ENCODE results near the gene PCK1. TPM values are rescaled to one million over a fixed set of nuclear protein-coding genes. Genes with fewer than 3 reads are reported as not detected.

PCK1 gene
- total and polyA plus RNA-seq, 9 donors: 0.30 to 133 (median 1.9) TPM

DNA sequence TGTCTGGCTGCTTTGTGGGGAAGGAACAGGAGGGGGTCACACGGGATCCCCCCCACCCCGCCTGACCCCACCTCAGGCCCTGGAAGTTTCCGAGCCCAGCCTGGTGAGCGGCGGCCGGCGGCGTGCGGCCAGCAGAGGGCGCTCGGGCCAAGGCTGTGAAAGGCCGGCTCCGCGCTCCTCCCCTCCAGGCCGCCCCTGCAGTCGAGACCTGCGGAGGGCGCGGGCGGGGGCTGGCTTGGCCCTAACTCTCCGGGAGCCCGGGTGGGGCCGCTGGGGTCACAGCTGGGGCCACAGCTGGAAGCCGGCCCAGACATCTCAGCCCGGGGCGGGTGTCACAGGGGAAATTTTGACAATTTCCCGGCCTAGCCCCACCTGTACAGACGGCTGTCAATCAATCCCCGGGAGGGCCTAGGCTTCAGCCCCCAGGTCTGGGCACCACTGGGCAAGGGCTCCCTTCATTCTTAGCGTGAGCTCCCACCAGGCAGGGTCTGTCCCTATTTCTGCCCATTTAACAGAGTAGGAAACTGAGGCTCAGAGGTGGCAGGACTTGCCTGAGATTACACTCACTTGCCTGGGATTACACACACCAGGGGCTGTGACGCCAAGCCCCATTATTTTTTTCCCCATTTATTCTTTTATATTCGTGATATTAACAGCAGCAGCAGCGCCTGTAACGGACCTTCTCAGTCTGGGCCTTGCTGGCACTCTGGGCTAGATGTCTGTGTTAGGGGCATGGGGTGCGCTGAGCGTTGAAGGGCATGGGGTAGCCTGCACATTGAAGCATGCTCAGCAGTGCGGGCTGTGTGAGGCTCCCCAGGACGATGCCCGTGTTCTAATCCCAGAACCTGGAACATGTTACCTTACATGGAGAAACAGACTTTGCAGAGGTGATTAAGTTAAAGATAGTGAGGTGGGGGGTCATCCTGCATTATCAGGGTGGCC is 36.4 kb downstream of the PCK1 start:
- Histone ChIP-seq H3K36me3 (no peaks in the 10 kb centered on the region), H3K9me3 (no peaks in the 10 kb centered on the region), H3K4me1 (ENCODE audit: insufficient read depth) (peaks cover 2% of the 10 kb centered on the region), H3K27me3 (no peaks in the 10 kb centered on the region), H3K27ac (no peak overlapping the region), H3K4me3 (no peak overlapping the region)
- no peak for TF ChIP-seq POLR2A (IDR thresholded peaks at IDR 0.05)
- TF ChIP-seq, protein P1, sequence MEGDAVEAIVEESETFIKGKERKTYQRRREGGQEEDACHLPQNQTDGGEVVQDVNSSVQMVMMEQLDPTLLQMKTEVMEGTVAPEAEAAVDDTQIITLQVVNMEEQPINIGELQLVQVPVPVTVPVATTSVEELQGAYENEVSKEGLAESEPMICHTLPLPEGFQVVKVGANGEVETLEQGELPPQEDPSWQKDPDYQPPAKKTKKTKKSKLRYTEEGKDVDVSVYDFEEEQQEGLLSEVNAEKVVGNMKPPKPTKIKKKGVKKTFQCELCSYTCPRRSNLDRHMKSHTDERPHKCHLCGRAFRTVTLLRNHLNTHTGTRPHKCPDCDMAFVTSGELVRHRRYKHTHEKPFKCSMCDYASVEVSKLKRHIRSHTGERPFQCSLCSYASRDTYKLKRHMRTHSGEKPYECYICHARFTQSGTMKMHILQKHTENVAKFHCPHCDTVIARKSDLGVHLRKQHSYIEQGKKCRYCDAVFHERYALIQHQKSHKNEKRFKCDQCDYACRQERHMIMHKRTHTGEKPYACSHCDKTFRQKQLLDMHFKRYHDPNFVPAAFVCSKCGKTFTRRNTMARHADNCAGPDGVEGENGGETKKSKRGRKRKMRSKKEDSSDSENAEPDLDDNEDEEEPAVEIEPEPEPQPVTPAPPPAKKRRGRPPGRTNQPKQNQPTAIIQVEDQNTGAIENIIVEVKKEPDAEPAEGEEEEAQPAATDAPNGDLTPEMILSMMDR (IDR thresholded peaks at IDR 0.05): peak; percentile 89 to 95 (median 92)
- DNase-seq: peak; percentile 56 to 85 (median 75)
- intact Hi-C loops (cut with DNase I): loop anchor here (1.0 to 10.0 kb wide), 5 partner anchors 202 to 614 kb away; partner anchors contain the start of gene RBM38 (in 1 of the 4)
- WGBS, 3 donors: 18 to 43% (median 30%) methylated on average over 19 to 39 of the region's 39 CpGs

DNA sequence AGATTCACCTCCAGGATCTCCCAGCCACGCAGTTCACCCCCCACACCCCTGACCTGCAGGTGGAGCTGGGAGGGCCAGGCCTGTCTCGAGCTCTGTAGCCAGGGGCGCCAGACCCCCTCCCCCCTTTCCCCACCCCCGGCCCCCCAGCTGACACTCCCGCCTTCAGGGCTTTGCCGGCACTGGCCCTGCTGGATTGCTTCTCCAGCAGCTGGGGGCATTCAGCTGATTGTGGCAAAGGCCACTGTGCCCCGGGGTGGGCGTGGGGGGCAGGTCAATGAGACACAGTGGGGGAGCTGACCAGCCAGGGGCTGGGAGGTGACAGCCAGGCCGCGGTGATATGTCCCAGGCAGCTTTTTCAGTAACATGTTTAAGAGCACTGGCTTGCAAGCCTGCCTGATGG is 37.1 kb downstream of the PCK1 start:
- Histone ChIP-seq H3K36me3 (no peaks in the 10 kb centered on the region), H3K4me1 (ENCODE audit: insufficient read depth) (peaks cover 2% of the 10 kb centered on the region), H3K4me3 (no peak overlapping the region), H3K9me3 (no peaks in the 10 kb centered on the region), H3K27ac (no peak overlapping the region), H3K27me3 (no peaks in the 10 kb centered on the region)
- TF ChIP-seq POLR2A (IDR thresholded peaks at IDR 0.05) (no peak), EP300 (IDR thresholded peaks at IDR 0.05) (no peak)
- TF ChIP-seq, protein P1 (IDR thresholded peaks at IDR 0.05): no peak
- no peak for DNase-seq
- WGBS, 3 donors: 26 to 44% (median 39%) methylated on average over 4 to 10 of the region's 10 CpGs
- intact Hi-C loops (cut with DNase I): loop anchor here in 2 of 4 donors (10.0 kb wide), 2 partner anchors 203 to 223 kb away; partner anchors contain the start of gene RBM38 (in 1 of the 2)

DNA sequence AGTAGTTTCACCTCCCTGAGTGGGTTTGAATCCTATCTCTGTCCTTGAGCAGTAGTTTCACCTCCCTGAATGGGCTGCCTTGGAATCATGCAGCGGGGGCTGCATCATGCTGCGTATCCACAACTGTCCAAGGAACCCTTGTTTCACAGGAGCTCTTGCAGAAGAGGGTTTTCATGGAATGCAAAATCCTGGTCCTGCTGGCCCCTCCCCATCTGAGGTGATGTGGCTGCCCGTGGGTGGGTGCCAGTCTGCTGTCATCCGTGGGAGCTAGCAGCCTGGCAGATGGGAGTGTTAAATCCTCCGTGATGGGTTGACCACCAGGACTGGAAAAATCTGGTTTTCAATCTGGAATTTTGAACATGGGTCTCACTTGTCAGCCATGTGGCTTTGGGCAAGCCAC is 37.6 kb downstream of the PCK1 start:
- no peak for DNase-seq
- WGBS, 3 donors: 48 to 65% (median 57%) methylated on average over 5 of the region's 5 CpGs
- H3K27me3 ChIP-seq: no peaks in the 10 kb centered on the region
- H3K36me3 ChIP-seq: no peaks in the 10 kb centered on the region
- no peak overlapping the region for H3K27ac ChIP-seq
- TF ChIP-seq, protein P1 (IDR thresholded peaks at IDR 0.05): no peak
- TF ChIP-seq EP300 (IDR thresholded peaks at IDR 0.05) (no peak), POLR2A (IDR thresholded peaks at IDR 0.05) (no peak)
- intact Hi-C loops (cut with DNase I): loop anchor here in 2 of 4 donors (10.0 kb wide), 2 partner anchors 204 to 224 kb away; partner anchors contain the start of gene RBM38 (in 1 of the 2)
- no peaks in the 10 kb centered on the region for H3K9me3 ChIP-seq
- H3K4me3 ChIP-seq: no peak overlapping the region
- H3K4me1 ChIP-seq (ENCODE audit: insufficient read depth): peaks cover 2% of the 10 kb centered on the region

DNA sequence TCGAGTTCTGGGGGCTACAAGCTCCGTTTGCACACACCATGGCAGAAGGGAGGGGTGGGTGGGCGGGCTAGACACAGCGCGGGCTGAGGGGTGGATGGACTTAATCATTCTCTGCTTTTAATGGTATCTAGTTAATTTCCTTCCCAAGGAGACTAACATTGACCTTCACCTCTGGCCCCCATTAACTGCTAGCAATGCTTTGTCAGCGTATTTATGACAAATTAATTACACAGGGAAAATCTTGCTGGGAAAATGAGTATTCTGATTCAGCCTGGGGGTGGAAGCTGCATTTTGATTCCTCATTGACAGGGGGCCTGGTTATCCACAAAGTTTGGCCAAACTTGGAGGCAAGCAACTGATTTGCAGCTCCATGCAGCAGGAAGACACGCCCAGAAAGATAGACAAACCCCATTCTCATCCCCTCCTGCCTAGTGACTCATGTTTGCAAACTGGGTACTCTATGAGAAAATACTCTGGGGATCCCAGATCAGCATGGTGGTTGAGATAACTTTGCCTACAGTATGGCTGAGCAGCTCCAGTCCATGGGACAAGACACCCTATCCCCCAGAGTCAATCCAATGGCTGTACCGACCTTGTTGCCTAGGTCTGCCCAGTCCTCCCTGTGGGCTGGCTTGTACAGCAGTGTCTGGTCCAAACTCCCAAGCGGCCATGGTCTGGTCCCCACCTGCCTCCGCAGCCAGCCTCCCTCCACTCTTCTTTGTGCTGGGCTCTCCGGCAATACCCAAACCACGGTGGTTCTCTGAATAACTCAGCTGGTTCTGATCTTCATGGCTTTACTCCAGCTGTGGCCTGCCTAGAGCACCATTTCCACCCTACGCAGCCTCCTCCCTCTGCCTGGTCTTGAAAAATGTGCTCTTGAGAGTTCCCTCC is 39.7 kb downstream of the PCK1 start:
- H3K9me3 ChIP-seq: no peaks in the 10 kb centered on the region
- no peak for DNase-seq
- intact Hi-C loops (cut with DNase I): no loop called here
- H3K4me1 ChIP-seq (ENCODE audit: insufficient read depth): peaks cover 2% of the 10 kb centered on the region
- H3K27ac ChIP-seq: no peak overlapping the region
- WGBS, 3 donors: 66 to 73% (median 68%) methylated on average over 13 of the region's 13 CpGs
- no peaks in the 10 kb centered on the region for H3K36me3 ChIP-seq
- H3K27me3 ChIP-seq: no peaks in the 10 kb centered on the region
- H3K4me3 ChIP-seq: no peak overlapping the region
- no peak for TF ChIP-seq EP300 (IDR thresholded peaks at IDR 0.05)
- TF ChIP-seq, protein P1 (IDR thresholded peaks at IDR 0.05): no peak
- no peak for TF ChIP-seq POLR2A (IDR thresholded peaks at IDR 0.05)

Measured in ovary (tissue), 9 donors.